ENCODE data around the gene CES1.
"Not testable (repeated sequence)": the region's sequence is repeated elsewhere in the genome, so short reads cannot be mapped to it uniquely, and the experiment has no call there.

The CES1 gene

DNA sequence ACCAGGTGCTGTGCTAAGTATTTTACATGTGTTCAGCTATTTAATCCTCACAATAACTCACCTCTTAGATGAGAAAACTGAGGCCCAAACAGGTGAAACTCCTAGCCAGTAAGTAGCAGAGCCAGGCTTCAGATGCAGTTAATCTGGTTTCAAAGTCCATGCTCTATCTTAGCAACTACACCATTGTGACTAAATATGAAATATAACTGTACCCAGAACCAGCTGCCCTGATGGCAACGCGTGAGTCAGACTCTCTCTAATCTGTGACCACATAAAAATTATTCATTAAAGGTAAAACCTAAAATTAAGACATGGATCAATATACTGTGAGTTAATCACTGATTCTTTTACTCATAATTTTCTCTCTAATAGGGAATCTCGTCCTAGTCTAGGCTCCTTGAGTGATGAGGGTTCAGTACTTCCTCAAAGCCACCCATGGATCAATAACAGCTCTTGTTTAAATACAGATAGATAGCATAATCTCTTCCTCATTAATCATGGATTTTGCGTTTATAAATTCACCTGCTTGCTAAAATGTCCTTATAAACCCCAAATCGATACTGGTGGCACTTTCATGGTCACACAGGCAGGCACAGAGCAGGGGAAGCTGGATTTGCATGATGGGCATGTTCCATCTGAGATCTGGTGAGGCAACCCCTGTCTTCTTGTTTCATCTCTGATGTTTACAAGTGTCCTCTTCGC, 50.7 kb downstream of the CES1 start:
- DNase-seq: not testable (repeated sequence)

DNA sequence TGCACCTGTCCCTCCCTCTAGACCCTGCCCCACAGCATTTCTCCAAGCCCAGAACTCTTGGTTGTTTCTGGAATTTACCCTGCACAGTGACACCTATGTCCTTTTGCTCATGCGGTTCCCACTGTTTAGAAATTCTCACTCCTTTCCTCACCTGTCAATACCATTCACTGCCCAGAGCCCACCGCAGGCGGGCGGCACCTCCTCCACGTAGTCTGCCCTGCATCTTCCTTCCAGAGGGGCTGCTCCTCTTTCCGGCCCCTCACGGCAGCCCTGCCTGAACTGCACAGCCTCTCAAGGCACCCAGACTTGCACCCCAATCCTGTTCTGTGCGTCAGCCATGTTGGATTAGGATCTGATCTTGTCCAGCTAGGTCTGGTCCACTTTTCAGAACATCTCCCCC, 51.4 kb downstream of the CES1 start:
- not testable (repeated sequence) for DNase-seq

DNA sequence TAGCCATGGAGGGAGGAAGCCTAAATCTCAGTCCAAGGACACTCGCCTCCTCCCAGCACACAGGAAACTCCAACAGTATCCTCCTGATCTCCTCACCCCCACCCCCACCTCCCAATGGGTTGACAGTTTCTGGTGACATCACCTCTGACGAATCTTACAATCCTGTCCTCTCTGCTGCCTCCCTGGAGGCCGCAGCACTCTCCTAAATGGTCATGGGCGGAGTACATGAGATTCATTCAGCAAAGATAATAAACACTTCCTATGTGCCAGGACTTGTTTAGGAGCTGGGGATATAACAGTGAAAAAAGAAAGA, 52.8 kb downstream of the CES1 start:
- not testable (repeated sequence) for DNase-seq

DNA sequence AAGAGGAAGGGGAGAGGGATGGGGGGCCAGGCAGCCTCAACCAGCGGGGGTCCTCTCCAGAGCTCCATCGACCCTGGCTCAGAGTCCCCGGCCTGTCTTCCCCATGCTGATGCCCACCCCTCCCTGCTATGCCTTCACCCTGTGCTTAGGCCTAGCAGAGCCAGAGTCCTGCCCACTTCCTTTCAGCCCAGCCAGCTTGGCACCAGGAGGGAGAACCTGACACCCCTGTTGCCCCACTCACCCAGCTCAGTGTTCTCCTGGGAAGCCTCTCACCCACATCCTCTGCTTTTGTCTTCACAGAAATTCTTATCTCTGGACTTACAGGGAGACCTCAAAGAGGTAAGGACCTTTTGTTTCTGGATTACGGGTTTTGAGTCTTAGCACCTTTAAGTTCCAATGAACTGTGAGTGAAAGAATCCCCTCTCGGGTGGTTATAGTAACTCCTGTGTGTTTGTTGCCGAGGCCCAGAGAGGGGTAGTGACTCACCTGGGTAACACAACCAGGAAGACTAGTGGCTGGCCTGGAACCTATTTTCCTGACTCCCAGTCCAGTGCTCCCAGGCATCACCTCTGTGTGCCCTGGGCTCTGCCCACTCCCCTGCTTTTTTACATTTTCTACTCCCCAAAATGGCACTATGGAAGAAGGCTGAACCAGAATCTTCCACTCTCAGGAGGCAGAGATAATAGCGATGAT, 53.3 kb downstream of the CES1 start:
- no peak for DNase-seq

DNA sequence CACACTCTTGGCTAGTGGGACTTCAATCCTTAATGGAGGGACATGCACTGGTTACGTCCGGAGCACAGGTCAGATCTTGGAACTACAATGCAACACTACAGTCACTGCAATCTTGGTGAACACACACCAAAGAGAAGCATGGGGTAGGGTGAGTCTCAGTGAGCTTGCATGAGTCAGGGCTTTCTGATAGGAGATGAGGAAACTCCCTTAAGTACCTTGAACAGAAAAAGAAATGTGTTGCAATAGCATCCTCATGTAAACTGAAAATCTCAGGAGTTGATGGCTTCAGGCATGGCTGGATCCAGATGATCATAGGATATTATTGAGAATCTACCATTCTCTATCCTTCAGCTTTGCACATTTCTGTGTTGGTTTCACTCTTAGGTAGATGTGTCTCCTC, 54.1 kb downstream of the CES1 start:
- no peak for DNase-seq

DNA sequence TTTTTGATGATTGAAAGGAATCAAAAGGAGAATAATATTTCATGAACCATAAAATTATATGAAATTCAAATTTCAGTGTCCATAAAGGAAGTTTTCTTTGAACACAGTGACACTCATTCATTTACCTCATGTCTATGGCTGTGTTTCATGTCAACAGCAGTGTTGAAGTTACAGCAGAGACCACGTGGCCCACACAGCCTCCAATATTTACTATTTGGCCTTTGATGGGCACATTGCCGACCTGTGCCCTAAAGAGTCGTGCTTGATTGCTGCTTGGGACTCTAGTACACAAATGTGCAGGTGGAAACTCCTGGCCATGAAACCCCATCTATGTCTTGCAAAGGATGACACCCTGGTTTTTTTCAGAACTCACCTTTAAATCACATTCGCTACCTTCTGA, 57.0 kb downstream of the CES1 start:
- DNase-seq: no peak

DNA sequence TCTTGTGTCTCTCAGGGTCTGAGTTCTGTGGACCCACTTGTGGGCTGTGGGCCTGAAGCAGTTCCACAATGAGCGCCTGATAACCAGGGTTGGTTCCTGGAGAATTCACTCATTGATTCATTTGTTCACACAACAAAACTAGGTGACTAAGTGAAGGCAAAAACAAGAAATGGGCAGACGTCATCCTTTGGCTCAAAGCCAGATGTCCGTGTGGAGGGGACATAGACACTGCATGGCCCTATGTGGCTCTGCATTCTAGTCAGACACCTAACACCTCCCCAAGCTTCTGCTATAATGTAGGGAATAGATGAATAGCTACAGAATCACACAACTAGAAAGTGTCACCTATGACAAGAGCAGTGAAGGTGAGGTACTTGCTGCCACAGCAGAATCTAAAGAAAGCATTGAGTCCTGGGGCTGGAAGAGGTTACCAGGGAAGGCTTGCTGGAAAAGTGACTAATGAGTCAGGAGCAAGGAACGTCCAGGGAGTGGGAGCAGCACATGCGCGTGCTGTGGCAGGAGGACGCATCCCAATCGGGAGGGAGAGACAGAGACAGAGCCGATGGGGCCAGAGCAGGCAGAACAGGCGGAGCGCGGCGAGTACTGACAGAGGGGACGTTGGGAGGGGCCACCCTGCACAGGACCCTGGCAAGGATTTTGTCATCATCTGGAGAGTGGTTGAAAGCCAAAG, 58.9 kb downstream of the CES1 start:
- no peak for DNase-seq

DNA sequence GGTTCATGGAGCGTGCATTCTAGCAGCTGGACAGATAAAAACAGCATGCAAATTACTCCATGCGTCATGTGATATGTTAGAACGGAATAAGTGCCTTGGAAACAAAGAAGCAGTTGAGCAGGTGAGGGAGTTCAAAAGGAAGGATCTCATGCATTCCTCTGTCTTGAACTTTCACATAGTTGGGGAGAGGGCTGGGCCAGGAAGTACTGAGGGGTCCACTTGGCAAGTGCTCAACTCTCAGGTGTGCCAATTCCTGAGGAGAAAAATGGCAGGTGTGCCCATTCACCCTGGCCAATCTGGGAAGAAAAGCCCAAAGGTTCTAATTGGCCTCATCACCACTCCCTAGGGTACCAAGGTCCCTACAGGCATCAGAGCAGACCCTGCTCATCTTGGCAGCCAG, 67.7 kb downstream of the CES1 start:
- DNase-seq: no peak

DNA sequence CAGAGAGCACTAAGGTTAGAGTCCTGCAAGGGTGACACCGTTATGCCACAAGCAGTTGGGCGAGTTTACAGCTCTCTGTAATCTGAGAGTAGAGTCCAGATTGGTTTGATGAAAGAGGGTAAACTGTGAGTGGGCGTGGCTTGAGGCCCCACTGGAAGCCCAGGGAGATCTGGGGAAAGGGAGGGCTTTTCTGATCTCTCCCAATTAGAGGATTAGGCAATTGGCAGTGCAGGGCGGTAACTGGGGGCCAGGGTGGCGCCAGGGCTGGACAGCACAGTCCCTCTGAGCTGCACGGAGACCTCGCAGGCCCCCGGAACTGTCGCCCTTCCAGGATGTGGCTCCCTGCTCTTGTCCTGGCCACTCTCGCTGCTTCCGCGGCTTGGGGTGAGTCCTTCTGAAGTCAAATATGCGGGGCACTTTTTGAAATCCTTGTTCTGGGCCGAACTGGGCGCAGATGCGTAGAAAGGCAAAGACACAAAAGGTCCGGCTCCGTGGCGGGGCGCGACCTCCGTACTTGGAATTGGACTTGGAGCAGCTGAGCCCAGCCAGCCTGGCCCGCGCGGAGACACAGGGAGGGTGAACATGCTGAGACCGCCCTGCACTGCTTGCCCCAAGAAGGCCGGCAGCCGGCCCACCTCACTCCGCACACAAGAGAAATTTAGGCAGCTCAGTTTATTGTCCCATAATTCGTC, 72.4 kb downstream of the CES1 start:
- DNase-seq: no peak

DNA sequence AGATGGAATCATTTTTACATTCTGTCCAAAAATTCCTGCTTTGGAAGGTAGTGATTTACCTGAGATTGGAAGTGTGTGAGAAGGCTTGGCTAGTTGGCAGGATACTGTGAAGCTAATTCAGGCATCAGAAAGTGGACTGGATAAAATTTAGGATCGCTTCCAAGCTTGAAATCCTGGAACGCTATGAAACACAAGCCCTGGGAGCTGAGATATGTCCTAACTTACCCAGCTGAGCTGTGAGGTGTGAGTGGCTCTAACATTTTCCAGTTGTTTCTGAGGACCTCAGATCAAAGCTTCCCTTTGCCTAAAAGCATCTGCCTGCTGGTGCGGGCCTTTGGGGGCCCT, 73.0 kb downstream of the CES1 start:
- not testable (repeated sequence) for DNase-seq

DNA sequence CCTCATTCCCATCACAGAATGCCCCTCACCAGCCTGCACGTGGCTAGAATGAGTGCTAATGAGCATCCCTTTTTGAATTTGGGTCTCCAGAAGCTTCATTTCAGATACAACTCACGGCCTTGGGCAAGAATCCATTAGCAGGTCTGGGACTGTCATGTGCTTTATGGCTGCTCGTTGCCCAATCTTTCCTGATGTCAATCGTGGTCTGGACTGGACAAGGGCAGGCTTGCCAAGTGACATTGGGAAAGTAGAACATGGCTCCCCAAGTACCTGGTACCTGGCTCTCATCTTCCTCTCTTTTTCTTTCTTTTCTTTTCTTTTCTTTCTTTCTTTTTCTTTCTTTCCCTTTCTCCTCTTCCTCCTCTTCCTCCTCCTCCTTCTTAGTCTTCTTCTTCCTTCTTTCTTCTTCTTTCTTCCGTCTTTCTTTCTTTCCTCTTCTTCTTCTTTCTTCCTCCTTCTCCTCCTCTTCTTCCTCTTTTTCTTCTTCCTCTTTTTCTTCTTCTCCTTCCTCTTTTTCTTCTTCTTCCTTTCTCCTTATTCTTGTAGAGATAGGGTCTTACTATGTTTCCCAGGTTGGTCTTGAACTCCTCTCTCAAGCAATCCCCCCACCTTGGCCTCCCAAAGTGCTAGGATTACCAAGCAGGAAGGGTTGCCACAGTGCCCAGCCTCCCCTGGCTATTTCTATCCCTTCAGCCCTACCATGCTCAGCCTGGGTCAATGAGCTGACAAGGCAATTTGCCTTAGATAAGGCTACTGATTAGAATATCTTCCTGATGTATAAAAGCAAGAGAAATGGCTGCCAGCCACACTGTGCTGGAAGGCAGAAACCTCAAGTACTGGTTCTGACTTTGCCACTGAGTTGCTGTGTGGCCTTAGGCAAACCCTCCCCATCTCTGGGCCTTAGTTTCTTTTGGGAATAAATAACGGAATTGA, 75.0 kb downstream of the CES1 start:
- not testable (repeated sequence) for DNase-seq

DNA sequence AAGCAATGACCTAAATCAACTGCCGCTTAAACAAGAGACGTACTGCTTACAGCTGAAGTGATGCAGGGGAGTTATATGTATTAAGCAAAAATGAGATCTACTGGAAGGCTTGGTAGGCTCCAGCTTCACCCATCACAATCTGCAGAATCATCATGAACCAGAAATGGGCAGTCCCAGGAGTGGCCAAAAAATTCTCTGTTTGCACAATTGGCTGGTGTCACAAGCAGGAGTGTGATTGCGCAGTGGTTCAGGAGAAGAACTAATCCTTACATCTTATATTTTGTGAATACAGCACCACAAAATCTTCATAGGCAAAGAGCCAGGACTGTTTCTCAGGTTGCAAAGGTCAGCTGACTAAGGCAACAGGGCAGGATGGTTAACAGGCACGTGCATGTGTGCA, 75.9 kb downstream of the CES1 start:
- DNase-seq: no peak

DNA sequence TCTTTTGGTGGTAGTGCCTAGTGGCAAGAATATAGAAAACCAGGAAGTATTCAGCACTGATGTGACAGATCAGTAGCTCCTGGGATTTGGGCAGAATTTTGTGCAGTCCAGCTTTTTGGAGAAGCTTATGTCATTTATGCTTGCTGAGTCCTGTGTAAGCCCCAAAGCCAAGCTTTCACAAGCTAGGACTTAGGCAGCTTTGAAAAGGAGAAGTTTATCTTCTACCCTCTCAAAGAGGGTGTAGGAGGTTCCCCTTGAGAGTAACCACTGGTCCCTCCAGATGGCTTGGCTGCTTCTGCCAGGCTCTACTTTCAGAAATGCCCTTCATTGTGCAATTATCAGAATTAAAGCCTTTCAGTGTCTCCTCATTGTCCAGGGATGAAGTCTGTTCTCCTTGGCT, 78.8 kb downstream of the CES1 start:
- no peak for DNase-seq

DNA sequence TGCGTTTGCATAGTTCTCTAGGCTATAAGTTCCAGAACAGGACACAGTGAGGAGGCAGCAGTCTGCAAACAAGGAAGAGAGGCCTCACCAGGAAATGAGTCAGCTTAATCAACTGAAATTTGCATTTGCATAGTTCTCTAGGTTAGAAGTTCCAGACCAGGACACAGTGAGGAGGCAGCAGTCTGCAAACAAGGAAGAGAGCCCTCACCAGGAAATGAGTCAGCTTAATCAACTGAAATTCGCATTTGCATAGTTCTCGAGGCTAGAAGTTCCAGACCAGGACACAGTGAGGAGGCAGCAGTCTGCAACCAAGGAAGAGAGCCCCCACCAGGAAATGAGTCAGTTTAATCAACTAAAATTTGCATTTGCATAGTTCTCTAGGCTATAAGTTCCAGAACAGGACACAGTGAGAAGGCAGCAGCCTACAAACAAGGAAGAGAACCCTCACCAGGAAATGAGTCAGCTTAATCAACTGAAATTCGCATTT, 79.7 kb downstream of the CES1 start:
- DNase-seq: not testable (repeated sequence)

All from NCI-H187 treated with DMSO at 0.1 percent for 48 hours (cell line).